ENCODE data around the gene SIGLEC14.
"Not testable (repeated sequence)": the region's sequence is repeated elsewhere in the genome, so short reads cannot be mapped to it uniquely, and the experiment has no call there.

SIGLEC14 gene

GRCh38 chr19:51646730-51647129, at the start of gene SIGLEC14:
SIGLEC14 (minus strand) TSS chr19:51646825; CDS start chr19:51646759, 66 bp downstream.
- not testable (repeated sequence) for DNase-seq (ENCODE audit: low read depth in 4 of 4, low spot score in 1 of 4)

- DNase-seq (ENCODE audit: low read depth in 4 of 4, low spot score in 1 of 4) = no peak
Measured at GRCh38 chr19:51695702-51696315, 49.2 kb upstream of the SIGLEC14 start.

- DNase-seq (ENCODE audit: low read depth in 4 of 4, low spot score in 1 of 4) = no peak
Measured at GRCh38 chr19:51695088-51695487, 48.5 kb upstream of the SIGLEC14 start.

GRCh38 chr19:51694318-51695085, 47.9 kb upstream of the SIGLEC14 start:
- DNase-seq (ENCODE audit: low read depth in 4 of 4, low spot score in 1 of 4) = no peak

- DNase-seq (ENCODE audit: low read depth in 4 of 4, low spot score in 1 of 4) = no peak
Measured at GRCh38 chr19:51693819-51694218, 47.2 kb upstream of the SIGLEC14 start.

- DNase-seq (ENCODE audit: low read depth in 4 of 4, low spot score in 1 of 4) = no peak
Measured at GRCh38 chr19:51693260-51693659, 46.6 kb upstream of the SIGLEC14 start, which contains the start of gene SPACA6. SPACA6 (plus strand) TSS chr19:51693330; CDS start chr19:51693527, 197 bp downstream.

- DNase-seq (ENCODE audit: low read depth in 4 of 4, low spot score in 1 of 4) = no peak
Measured at GRCh38 chr19:51692468-51692867, 45.8 kb upstream of the SIGLEC14 start.

GRCh38 chr19:51691584-51692428, 45.2 kb upstream of the SIGLEC14 start:
- no peak for DNase-seq (ENCODE audit: low read depth in 4 of 4, low spot score in 1 of 4)

- DNase-seq (ENCODE audit: low read depth in 4 of 4, low spot score in 1 of 4) = no peak
Measured at GRCh38 chr19:51691074-51691583, 44.5 kb upstream of the SIGLEC14 start.

GRCh38 chr19:51690454-51691073, 43.9 kb upstream of the SIGLEC14 start:
- peak in 2 of 4 experiments; percentile 47 to 64 for DNase-seq (ENCODE audit: low read depth in 4 of 4, low spot score in 1 of 4)

GRCh38 chr19:51689751-51690453, 43.3 kb upstream of the SIGLEC14 start:
- DNase-seq (ENCODE audit: low read depth in 4 of 4, low spot score in 1 of 4) = no peak

- no peak for DNase-seq (ENCODE audit: low read depth in 4 of 4, low spot score in 1 of 4)
Measured at GRCh38 chr19:51688671-51689571, 42.3 kb upstream of the SIGLEC14 start.

GRCh38 chr19:51687791-51688670, 41.4 kb upstream of the SIGLEC14 start:
- DNase-seq (ENCODE audit: low read depth in 4 of 4, low spot score in 1 of 4) = no peak

GRCh38 chr19:51686171-51686570, 39.5 kb upstream of the SIGLEC14 start:
- DNase-seq (ENCODE audit: low read depth in 4 of 4, low spot score in 1 of 4) = no peak

- no peak for DNase-seq (ENCODE audit: low read depth in 4 of 4, low spot score in 1 of 4)
Measured at GRCh38 chr19:51681286-51681941, 34.8 kb upstream of the SIGLEC14 start.

GRCh38 chr19:51680474-51680873, 33.8 kb upstream of the SIGLEC14 start:
- DNase-seq (ENCODE audit: low read depth in 4 of 4, low spot score in 1 of 4) = no peak

GRCh38 chr19:51676566-51677083, 30.0 kb upstream of the SIGLEC14 start:
- no peak for DNase-seq (ENCODE audit: low read depth in 4 of 4, low spot score in 1 of 4)

All from stimulated activated CD4-positive, alpha-beta T cell treated with anti-CD3 and anti-CD28 coated beads, Interleukin-1b, Interleukin-23, amount 100 ng/mL, for 24 hours (primary cell).